ENCODE measurements around the gene MSANTD7. TPM values are rescaled to one million over a fixed set of nuclear protein-coding genes. Genes with fewer than 3 reads are reported as not detected.

MSANTD7 gene, protein sequence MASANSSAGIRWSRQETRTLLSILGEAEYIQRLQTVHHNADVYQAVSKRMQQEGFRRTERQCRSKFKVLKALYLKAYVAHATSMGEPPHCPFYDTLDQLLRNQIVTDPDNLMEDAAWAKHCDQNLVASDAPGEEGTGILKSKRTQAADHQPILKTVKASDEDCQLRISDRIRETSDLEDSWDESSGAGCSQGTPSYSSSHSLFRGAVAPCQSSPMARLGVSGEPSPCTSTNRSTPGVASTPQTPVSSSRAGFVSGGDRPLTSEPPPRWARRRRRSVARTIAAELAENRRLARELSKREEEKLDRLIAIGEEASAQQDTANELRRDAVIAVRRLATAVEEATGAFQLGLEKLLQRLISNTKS
- 10 to 100 TPM; 14.6 to 15.6 TPM for total RNA-seq
- polyA plus RNA-seq (2013, experiment 1 of 2): 13.9 TPM
- polyA plus RNA-seq (2013, experiment 2 of 2): 14.6 TPM
- long read RNA-seq, experiment 1, full-length matches to known transcripts: 4 of 6 reads
- long read RNA-seq, experiment 1, partial matches to known transcripts: 2 of 6 reads
- long read RNA-seq, experiment 1, other reads (novel, unspliced or antisense): 0 of 6 reads
- long read RNA-seq, experiment 2, full-length matches to known transcripts: 21 of 27 reads
- long read RNA-seq, experiment 2, partial matches to known transcripts: 4 of 27 reads
- long read RNA-seq, experiment 2, other reads (novel, unspliced or antisense): 2 of 27 reads
- long read RNA-seq, experiment 3, full-length matches to known transcripts: 64 of 71 reads
- long read RNA-seq, experiment 3, partial matches to known transcripts: 4 of 71 reads
- long read RNA-seq, experiment 3, other reads (novel, unspliced or antisense): 3 of 71 reads
- long read RNA-seq, experiment 4, full-length matches to known transcripts: 2 of 3 reads
- long read RNA-seq, experiment 4, partial matches to known transcripts: 0 of 3 reads
- long read RNA-seq, experiment 4, other reads (novel, unspliced or antisense): 1 of 3 reads

- H3K9ac ChIP-seq (ENCODE audit: extremely low read depth, low read length, poor library complexity, severe bottlenecking): peak within 1 kb of the TSS; percentile 94
- H3K9me3 ChIP-seq (ENCODE audit: control insufficient read depth, low read length): no peaks in the 10 kb centered on the region
- Mint-ChIP-seq H3K27me3 (ENCODE audit: insufficient read depth) (no peaks in the 10 kb centered on the region), H3K36me3 (ENCODE audit: low read depth) (peaks cover 28% of the 10 kb centered on the region), H3K27ac (peak within 1 kb of the TSS; percentile 97), H3K9me3 (no peaks in the 10 kb centered on the region), H3K4me1 (peaks cover 19% of the 10 kb centered on the region), H3K4me3 (peak within 1 kb of the TSS; percentile 92)
- TF ChIP-seq, protein P1, sequence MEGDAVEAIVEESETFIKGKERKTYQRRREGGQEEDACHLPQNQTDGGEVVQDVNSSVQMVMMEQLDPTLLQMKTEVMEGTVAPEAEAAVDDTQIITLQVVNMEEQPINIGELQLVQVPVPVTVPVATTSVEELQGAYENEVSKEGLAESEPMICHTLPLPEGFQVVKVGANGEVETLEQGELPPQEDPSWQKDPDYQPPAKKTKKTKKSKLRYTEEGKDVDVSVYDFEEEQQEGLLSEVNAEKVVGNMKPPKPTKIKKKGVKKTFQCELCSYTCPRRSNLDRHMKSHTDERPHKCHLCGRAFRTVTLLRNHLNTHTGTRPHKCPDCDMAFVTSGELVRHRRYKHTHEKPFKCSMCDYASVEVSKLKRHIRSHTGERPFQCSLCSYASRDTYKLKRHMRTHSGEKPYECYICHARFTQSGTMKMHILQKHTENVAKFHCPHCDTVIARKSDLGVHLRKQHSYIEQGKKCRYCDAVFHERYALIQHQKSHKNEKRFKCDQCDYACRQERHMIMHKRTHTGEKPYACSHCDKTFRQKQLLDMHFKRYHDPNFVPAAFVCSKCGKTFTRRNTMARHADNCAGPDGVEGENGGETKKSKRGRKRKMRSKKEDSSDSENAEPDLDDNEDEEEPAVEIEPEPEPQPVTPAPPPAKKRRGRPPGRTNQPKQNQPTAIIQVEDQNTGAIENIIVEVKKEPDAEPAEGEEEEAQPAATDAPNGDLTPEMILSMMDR (conservative IDR thresholded peaks at IDR 0.05): no peak
- peak within 1 kb of the TSS; percentile 94 for H3K4me3 ChIP-seq (ENCODE audit: low read length)
- DNase-seq: peak; percentile 99
- no peaks in the 10 kb centered on the region for H3K4me1 ChIP-seq (ENCODE audit: control insufficient read depth, insufficient read depth, low read length)
- peaks cover 30% of the 10 kb centered on the region for H3K36me3 ChIP-seq (ENCODE audit: control insufficient read depth, insufficient read depth, low read length)
- WGBS, 2 experiments (ENCODE audit: insufficient coverage in 1 of 2, insufficient read length in 1 of 2): 0% methylated on average over 37 to 72 of the region's 72 CpGs
- peak within 1 kb of the TSS; percentile 95 for H3K27ac ChIP-seq (ENCODE audit: low read depth, low read length)
- H3K27me3 ChIP-seq (ENCODE audit: control insufficient read depth, insufficient read depth, low read length, poor library complexity, severe bottlenecking): no peaks in the 10 kb centered on the region
Observed at GRCh38 chr10:14837757-14838581, at the start of gene MSANTD7, which contains the start of the genes CDNF and HSPA14. Gene MSANTD7 (plus strand): TSS chr10:14838306. CDS start chr10:14842285, 3,979 bp downstream. Gene CDNF (minus strand): TSS chr10:14838037. CDS start chr10:14837946, 91 bp downstream. Gene HSPA14 (plus strand): TSS chr10:14838306. CDS start chr10:14838403, 97 bp downstream.

DNA sequence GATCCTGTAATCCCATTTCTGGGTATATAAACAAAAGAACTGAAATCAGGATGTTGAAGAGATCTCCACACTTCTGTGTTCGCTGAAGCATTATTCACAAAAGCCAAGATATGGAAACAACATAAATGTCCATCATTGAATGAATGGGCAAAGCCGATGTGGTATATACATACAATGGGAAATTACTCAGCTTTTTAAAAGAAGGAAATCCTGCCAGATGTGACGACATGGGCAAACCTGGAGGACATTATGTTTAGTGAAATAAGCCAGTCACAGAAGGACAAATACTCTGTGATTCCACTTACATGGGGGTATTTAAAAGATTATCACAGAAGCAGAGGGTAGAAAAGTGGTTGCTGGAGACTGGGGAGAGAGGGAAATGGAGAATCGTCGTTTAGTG is 39.5 kb upstream of the MSANTD7 start:
- Mint-ChIP-seq H3K27me3 (ENCODE audit: insufficient read depth) (peaks cover 6% of the 10 kb centered on the region), H3K4me3 (no peak overlapping the region), H3K9me3 (no peaks in the 10 kb centered on the region), H3K4me1 (peaks cover 9% of the 10 kb centered on the region), H3K27ac (no peak overlapping the region), H3K36me3 (ENCODE audit: low read depth) (no peaks in the 10 kb centered on the region)
- no peak overlapping the region for H3K4me3 ChIP-seq (ENCODE audit: low read length)
- H3K4me1 ChIP-seq (ENCODE audit: control insufficient read depth, insufficient read depth, low read length): no peaks in the 10 kb centered on the region
- no peaks in the 10 kb centered on the region for H3K27me3 ChIP-seq (ENCODE audit: control insufficient read depth, insufficient read depth, low read length, poor library complexity, severe bottlenecking)
- 56 to 100% methylated on average over 1 to 3 of the region's 5 CpGs for WGBS, 2 experiments (ENCODE audit: insufficient coverage in 1 of 2, insufficient read length in 1 of 2)
- no peaks in the 10 kb centered on the region for H3K9me3 ChIP-seq (ENCODE audit: control insufficient read depth, low read length)
- DNase-seq: no peak
- no peaks in the 10 kb centered on the region for H3K36me3 ChIP-seq (ENCODE audit: control insufficient read depth, insufficient read depth, low read length)
- TF ChIP-seq, protein P1 (conservative IDR thresholded peaks at IDR 0.05): no peak
- H3K9ac ChIP-seq (ENCODE audit: extremely low read depth, low read length, poor library complexity, severe bottlenecking): no peak overlapping the region
- no peak overlapping the region for H3K27ac ChIP-seq (ENCODE audit: low read depth, low read length)
